ENCODE data around the gene NEBL. TPM values are rescaled to one million over a fixed set of nuclear protein-coding genes. Genes with fewer than 3 reads are reported as not detected.

Gene NEBL
- total RNA-seq, 1 donor from 2014 or later = 805 TPM

DNA sequence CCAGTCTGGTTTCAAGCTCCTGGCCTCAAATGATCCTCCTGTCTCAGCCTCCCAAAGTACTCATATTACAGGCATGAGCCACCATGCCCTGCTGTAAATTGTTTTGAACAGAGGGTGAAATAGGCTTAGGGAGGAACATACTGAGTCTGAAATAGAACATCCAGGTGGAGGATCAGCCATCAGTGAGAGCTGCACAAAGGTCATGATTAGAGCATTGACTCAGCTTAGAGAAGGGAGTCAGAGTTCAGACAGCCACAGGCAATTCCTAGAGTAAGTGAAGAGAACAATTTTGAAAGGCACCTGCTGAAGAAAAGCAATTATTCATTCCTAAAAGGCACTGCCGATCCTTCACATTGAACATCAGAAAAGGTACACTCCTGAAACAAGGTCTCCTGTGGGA is 15.9 kb upstream of the NEBL start:
- no peak overlapping the region for H3K4me3 ChIP-seq
- DNase-seq = no peak
- H3K36me3 ChIP-seq = no peaks in the 10 kb centered on the region
- TF ChIP-seq, protein P1, sequence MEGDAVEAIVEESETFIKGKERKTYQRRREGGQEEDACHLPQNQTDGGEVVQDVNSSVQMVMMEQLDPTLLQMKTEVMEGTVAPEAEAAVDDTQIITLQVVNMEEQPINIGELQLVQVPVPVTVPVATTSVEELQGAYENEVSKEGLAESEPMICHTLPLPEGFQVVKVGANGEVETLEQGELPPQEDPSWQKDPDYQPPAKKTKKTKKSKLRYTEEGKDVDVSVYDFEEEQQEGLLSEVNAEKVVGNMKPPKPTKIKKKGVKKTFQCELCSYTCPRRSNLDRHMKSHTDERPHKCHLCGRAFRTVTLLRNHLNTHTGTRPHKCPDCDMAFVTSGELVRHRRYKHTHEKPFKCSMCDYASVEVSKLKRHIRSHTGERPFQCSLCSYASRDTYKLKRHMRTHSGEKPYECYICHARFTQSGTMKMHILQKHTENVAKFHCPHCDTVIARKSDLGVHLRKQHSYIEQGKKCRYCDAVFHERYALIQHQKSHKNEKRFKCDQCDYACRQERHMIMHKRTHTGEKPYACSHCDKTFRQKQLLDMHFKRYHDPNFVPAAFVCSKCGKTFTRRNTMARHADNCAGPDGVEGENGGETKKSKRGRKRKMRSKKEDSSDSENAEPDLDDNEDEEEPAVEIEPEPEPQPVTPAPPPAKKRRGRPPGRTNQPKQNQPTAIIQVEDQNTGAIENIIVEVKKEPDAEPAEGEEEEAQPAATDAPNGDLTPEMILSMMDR (IDR thresholded peaks at IDR 0.05; ENCODE audit: borderline replicate concordance) = no peak
- no peaks in the 10 kb centered on the region for H3K27me3 ChIP-seq (ENCODE audit: low read depth)
- H3K27ac ChIP-seq (replicated peaks) = no peak overlapping the region
- intact Hi-C loops (cut with micrococcal nuclease) = no loop called here
- no peaks in the 10 kb centered on the region for H3K9me3 ChIP-seq (replicated peaks)
- no peaks in the 10 kb centered on the region for H3K4me1 ChIP-seq

DNA sequence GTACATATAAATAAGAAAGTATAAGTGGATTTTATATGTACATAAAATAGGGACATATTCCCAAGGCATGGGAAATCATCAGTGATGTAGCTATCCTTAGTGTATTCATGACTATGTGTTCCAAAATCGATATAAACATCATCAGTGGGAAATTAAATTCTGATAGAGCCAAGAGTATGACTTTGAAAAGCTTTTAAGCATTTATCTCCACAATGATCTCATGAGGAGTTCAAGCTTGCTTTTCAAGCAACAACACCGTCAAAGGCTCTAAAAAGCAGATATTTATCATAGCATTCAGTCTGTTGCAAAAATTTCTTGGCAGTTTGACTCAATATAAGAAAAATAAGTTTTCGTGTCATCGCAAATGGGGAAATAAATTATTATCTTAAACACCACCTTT is 14.5 kb upstream of the NEBL start:
- H3K27me3 ChIP-seq (ENCODE audit: low read depth) = no peaks in the 10 kb centered on the region
- no peaks in the 10 kb centered on the region for H3K9me3 ChIP-seq (replicated peaks)

DNA sequence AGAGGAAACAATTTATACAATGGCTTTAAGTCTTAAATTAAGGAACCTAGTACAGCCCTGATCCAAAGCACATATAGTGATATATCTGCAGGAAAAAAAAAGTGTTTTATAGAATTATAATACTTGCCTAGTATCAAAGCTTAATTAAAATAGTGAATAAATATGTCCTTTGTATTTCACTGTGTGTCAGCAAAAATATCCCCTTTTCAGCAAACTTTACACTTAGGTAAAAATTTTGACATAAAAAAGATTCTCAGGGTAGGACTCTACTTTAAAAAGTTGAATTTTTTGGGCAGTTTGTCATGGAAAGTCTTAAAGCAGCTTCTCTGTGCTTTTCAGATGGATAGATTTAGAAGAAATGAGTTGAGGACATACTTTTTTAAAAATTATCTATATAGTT is 12.7 kb upstream of the NEBL start:
- Histone ChIP-seq H3K36me3 (no peaks in the 10 kb centered on the region), H3K9me3 (replicated peaks) (no peaks in the 10 kb centered on the region), H3K27me3 (ENCODE audit: low read depth) (no peaks in the 10 kb centered on the region), H3K27ac (replicated peaks) (no peak overlapping the region), H3K4me1 (no peaks in the 10 kb centered on the region), H3K4me3 (no peak overlapping the region)
- intact Hi-C loops (cut with micrococcal nuclease) = no loop called here
- DNase-seq = no peak
- TF ChIP-seq, protein P1 (IDR thresholded peaks at IDR 0.05; ENCODE audit: borderline replicate concordance) = no peak

More for the DNA sequence above, 14.5 kb upstream of the NEBL start:
- no peak overlapping the region for H3K4me3 ChIP-seq
- intact Hi-C loops (cut with micrococcal nuclease) = no loop called here
- TF ChIP-seq, protein P1 (IDR thresholded peaks at IDR 0.05; ENCODE audit: borderline replicate concordance) = no peak
- DNase-seq = no peak
- no peaks in the 10 kb centered on the region for H3K4me1 ChIP-seq
- no peak overlapping the region for H3K27ac ChIP-seq (replicated peaks)
- H3K36me3 ChIP-seq = no peaks in the 10 kb centered on the region

DNA sequence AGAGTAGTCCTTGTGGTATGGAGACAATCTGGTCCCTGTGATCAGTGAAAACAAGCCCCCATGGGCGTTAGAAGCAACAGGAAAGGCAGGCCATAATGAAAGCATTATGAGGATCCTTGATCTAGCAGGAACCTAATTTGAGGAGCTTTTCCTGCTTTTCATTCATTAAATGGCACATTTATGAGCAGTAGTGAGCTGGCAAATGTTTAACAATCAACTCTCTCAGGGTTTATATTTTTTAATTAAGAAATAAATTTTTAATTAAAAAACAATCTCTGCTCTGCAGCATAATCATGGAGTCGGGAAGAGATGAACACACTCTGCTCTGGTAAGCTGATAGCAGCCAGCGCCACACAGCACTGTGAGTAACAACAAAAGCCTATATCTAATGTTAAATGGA is 11.3 kb upstream of the NEBL start:
- Histone ChIP-seq H3K4me3 (no peak overlapping the region), H3K27ac (replicated peaks) (no peak overlapping the region), H3K9me3 (replicated peaks) (no peaks in the 10 kb centered on the region), H3K4me1 (peaks cover 10% of the 10 kb centered on the region), H3K27me3 (ENCODE audit: low read depth) (no peaks in the 10 kb centered on the region), H3K36me3 (no peaks in the 10 kb centered on the region)
- TF ChIP-seq, protein P1 (IDR thresholded peaks at IDR 0.05; ENCODE audit: borderline replicate concordance) = no peak
- intact Hi-C loops (cut with micrococcal nuclease) = no loop called here
- DNase-seq = no peak

DNA sequence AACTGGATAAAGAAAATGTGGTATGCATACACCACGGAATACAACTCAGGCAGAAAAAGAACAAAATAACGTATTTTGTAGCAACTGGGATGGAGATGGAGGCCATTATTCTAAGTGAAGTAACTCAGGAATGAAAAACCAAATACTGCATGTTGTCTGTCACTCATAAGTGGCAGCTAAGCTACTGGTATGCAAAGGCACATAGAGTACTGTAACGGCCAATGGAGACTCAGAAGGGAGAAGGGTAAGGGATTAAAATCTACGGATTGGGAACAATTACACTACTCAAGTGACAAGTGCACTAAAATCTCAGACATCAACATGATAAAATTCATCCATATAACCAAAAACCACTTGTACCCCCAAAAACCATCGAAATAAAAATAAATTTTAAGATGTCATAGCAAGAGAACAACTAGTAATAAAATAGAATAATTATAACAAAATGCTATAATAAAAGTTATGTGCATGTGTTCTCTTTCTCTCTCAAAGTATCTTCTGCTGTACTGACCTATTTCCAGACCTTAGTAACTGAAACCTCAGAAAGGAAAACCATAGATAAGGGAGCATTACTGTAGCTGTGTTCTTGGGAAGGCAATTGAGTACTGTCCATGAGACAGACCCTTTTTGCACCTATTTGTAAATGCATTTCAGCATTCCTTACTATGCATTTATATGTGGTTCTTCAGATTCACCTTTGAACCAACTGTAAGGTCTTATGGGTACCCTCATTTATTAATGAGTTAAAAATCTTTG is 6.7 kb upstream of the NEBL start:
- intact Hi-C loops (cut with micrococcal nuclease) = no loop called here
- no peak overlapping the region for H3K27ac ChIP-seq (replicated peaks)
- H3K36me3 ChIP-seq = no peaks in the 10 kb centered on the region
- TF ChIP-seq, protein P1 (IDR thresholded peaks at IDR 0.05; ENCODE audit: borderline replicate concordance) = no peak
- DNase-seq = no peak
- H3K27me3 ChIP-seq (ENCODE audit: low read depth) = no peaks in the 10 kb centered on the region
- H3K4me1 ChIP-seq = peaks cover 14% of the 10 kb centered on the region
- H3K4me3 ChIP-seq = no peak overlapping the region
- H3K9me3 ChIP-seq (replicated peaks) = no peaks in the 10 kb centered on the region

Data from left ventricle myocardium inferior (tissue), 1 donor.